ENCODE data around the gene PLCXD1.
"Not testable (repeated sequence)": the region's sequence is repeated elsewhere in the genome, so short reads cannot be mapped to it uniquely, and the experiment has no call there.

The PLCXD1 gene

GRCh38 chrX:317424-318067, 36.4 kb downstream of the PLCXD1 start:
- DNase-seq (ENCODE audit: low spot score), result peak; percentile 82

- DNase-seq (ENCODE audit: low spot score), result peak; percentile 98
Measured at GRCh38 chrX:318068-318738, 37.0 kb downstream of the PLCXD1 start.

GRCh38 chrX:318739-319578, 37.8 kb downstream of the PLCXD1 start, which contains the start of gene GTPBP6:
Gene GTPBP6 (minus strand): TSS chrX:318796. CDS start chrX:318787, 9 bp downstream.
- peak; percentile 99 for DNase-seq (ENCODE audit: low spot score)

- DNase-seq (ENCODE audit: low spot score), result no peak
Measured at GRCh38 chrX:319579-320125, 38.5 kb downstream of the PLCXD1 start.

- no peak for DNase-seq (ENCODE audit: low spot score)
Measured at GRCh38 chrX:320126-320783, 39.1 kb downstream of the PLCXD1 start.

- no peak for DNase-seq (ENCODE audit: low spot score)
Measured at GRCh38 chrX:323721-324628, 42.8 kb downstream of the PLCXD1 start.

- not testable (repeated sequence) for DNase-seq (ENCODE audit: low spot score)
Measured at GRCh38 chrX:324664-325063, 43.5 kb downstream of the PLCXD1 start.

- no peak for DNase-seq (ENCODE audit: low spot score)
Measured at GRCh38 chrX:327660-328126, 46.5 kb downstream of the PLCXD1 start.

GRCh38 chrX:329291-329910, 48.2 kb downstream of the PLCXD1 start:
- no peak for DNase-seq (ENCODE audit: low spot score)

- not testable (repeated sequence) for DNase-seq (ENCODE audit: low spot score)
Measured at GRCh38 chrX:330141-330725, 49.1 kb downstream of the PLCXD1 start.

- DNase-seq (ENCODE audit: low spot score), result no peak
Measured at GRCh38 chrX:330726-331150, 49.6 kb downstream of the PLCXD1 start.

- DNase-seq (ENCODE audit: low spot score), result peak; percentile 54
Measured at GRCh38 chrX:331151-331824, 50.1 kb downstream of the PLCXD1 start.

GRCh38 chrX:331825-332495, 50.8 kb downstream of the PLCXD1 start:
- no peak for DNase-seq (ENCODE audit: low spot score)

GRCh38 chrX:332496-332860, 51.3 kb downstream of the PLCXD1 start:
- DNase-seq (ENCODE audit: low spot score), result no peak

- DNase-seq (ENCODE audit: low spot score), result no peak
Measured at GRCh38 chrX:332916-333610, 51.9 kb downstream of the PLCXD1 start.

- no peak for DNase-seq (ENCODE audit: low spot score)
Measured at GRCh38 chrX:333611-334311, 52.6 kb downstream of the PLCXD1 start.

- DNase-seq (ENCODE audit: low spot score), result no peak
Measured at GRCh38 chrX:334331-334891, 53.2 kb downstream of the PLCXD1 start.

Data from AG08395 (cell line).